ENCODE results near the gene LSAMP. TPM values are rescaled to one million over a fixed set of nuclear protein-coding genes. Genes with fewer than 3 reads are reported as not detected.

Gene LSAMP
- total and polyA plus RNA-seq, 2 of the 13 experiments (the other 11 are each of a cell fraction or from before 2014, with no cell fraction given) = not detected

- Histone ChIP-seq H2AFZ (ENCODE audit: low read length) (no peak overlapping the region), H3K27ac (ENCODE audit: extremely low read length, insufficient read depth, low read length) (peak overlapping the region; percentile 80), H3K4me2 (ENCODE audit: low read depth, low read length) (peak overlapping the region; percentile 67), H3K9ac (ENCODE audit: insufficient read depth, low read depth, low read length) (peak overlapping the region; percentile 59), H3K4me3 (replicated peaks in 1 of 3; ENCODE audit: insufficient read depth in 1 of 3, low read depth in 2 of 3, low read length in 3 of 3) (peak overlapping the region; percentile 55 to 77 (median 70)), H3K27me3 (ENCODE audit: control insufficient read depth in 1 of 2, insufficient read depth in 2 of 2, low read length in 2 of 2) (no peaks in the 10 kb centered on the region), H3K4me1 (ENCODE audit: insufficient read depth, low read length) (peaks cover 48% of the 10 kb centered on the region), H3K36me3 (replicated peaks in 1 of 2; ENCODE audit: control insufficient read depth in 1 of 2, insufficient read depth in 2 of 2, low read length in 2 of 2) (peaks cover 4 to 6% of the 10 kb centered on the region in 2 experiments; a peak in 1 of 5 replicates), H3K9me3 (ENCODE audit: low read length) (no peaks in the 10 kb centered on the region), H3K79me2 (ENCODE audit: insufficient read depth, low read length) (peaks cover 24% of the 10 kb centered on the region), H4K20me1 (ENCODE audit: insufficient read depth, low read length) (peaks cover 3% of the 10 kb centered on the region; the same call in 1 of the 2 replicates)
- no TSS peak for BruUV-seq (replicated peaks)
- peak; percentile 87 for DNase-seq (ENCODE audit: low spot score)
- 2% methylated on average over 21 of the region's 81 CpGs for whole genome bisulfite sequencing (ENCODE audit: low lambda C conversion rate)
- ChIA-PET POLR2A (interaction anchor here (0.8 to 1.8 kb wide), 7 partner anchors 8 to 637 kb away, joined by 3 to 22 read pairs (median 4); partner anchors contain the start of gene ZBTB20), CTCF (ENCODE audit: low intra/inter-chr PET ratio, low total read pairs) (interaction anchor here (0.7 to 2.1 kb wide), 4 partner anchors 31 to 92 kb away, joined by 3 to 10 read pairs (median 4); no protein-coding TSS in a partner anchor)
- ATAC-seq = peak; percentile 96
- in situ Hi-C loops (cut with HindIII; ENCODE audit: extremely low pct_ligation_motif_present, low pct_unique_long_range_greater_than_20kb) = no loop called here
- intact Hi-C loops (cut with micrococcal nuclease; ENCODE audit: unreplicated experiment) = loop anchor here (1.0 to 5.0 kb wide), 6 partner anchors 8 to 637 kb away; partner anchors contain the start of gene ZBTB20
- FAIRE-seq = no peak
- peak; percentile 90 for TF ChIP-seq MYPOP (CRISPR knock-in tag; IDR thresholded peaks at IDR 0.05)
- TF ChIP-seq SNRNP70 (IDR thresholded peaks at IDR 0.05; ENCODE audit: low read depth, low read length) = no peak
- peak; percentile 56; the same call in 1 of the 2 replicates for TF ChIP-seq HMG20B (CRISPR knock-in tag; conservative IDR thresholded peaks at IDR 0.05)
- TF ChIP-seq ZNF44 (CRISPR knock-in tag; IDR thresholded peaks at IDR 0.05) = no peak
- no peak for TF ChIP-seq MAFG (CRISPR knock-in tag; IDR thresholded peaks at IDR 0.05)
- TF ChIP-seq ZNF512 (CRISPR knock-in tag; IDR thresholded peaks at IDR 0.05) = 0 out of 2 replicates have a peak, but pooled peaks have one; percentile 28
- no peak for TF ChIP-seq AKNA (CRISPR knock-in tag; IDR thresholded peaks at IDR 0.05; ENCODE audit: borderline replicate concordance)
- TF ChIP-seq ZFP36L1 (CRISPR knock-in tag; IDR thresholded peaks at IDR 0.05) = peak; percentile 88
- no peak for TF ChIP-seq TEF (CRISPR knock-in tag; IDR thresholded peaks at IDR 0.05)
- peak; percentile 67; the same call in 1 of the 2 replicates for TF ChIP-seq ARID2 (CRISPR knock-in tag; IDR thresholded peaks at IDR 0.05; ENCODE audit: borderline replicate concordance)
- no peak for TF ChIP-seq ZNF501 (CRISPR knock-in tag; IDR thresholded peaks at IDR 0.05)
- no peak for TF ChIP-seq ZNF850 (CRISPR knock-in tag; conservative IDR thresholded peaks at IDR 0.05)
Measured at GRCh38 chr3:115783938-115784738, 661.1 kb downstream of the LSAMP start.

Measured in HepG2 (cell line).